ENCODE results near the gene PDPK1.
"Not testable (repeated sequence)": the region's sequence is repeated elsewhere in the genome, so short reads cannot be mapped to it uniquely, and the experiment has no call there.

The PDPK1 gene

GRCh38 chr16:2523801-2524231 lies 14.0 kb upstream of the PDPK1 start:
- no peak for DNase-seq (ENCODE audit: low read depth)

GRCh38 chr16:2524339-2524938 lies 13.4 kb upstream of the PDPK1 start:
- DNase-seq (ENCODE audit: low read depth): no peak

GRCh38 chr16:2526135-2526534 lies 11.7 kb upstream of the PDPK1 start:
- no peak for DNase-seq (ENCODE audit: low read depth)

GRCh38 chr16:2527071-2527783 lies 10.6 kb upstream of the PDPK1 start:
- DNase-seq (ENCODE audit: low read depth): no peak

GRCh38 chr16:2527784-2528100 lies 10.1 kb upstream of the PDPK1 start:
- DNase-seq (ENCODE audit: low read depth): no peak

- DNase-seq (ENCODE audit: low read depth): no peak
Observed at GRCh38 chr16:2528161-2529060, 9.4 kb upstream of the PDPK1 start.

- no peak for DNase-seq (ENCODE audit: low read depth)
Observed at GRCh38 chr16:2529061-2529931, 8.5 kb upstream of the PDPK1 start.

- DNase-seq (ENCODE audit: low read depth): no peak
Observed at GRCh38 chr16:2529961-2530628, 7.7 kb upstream of the PDPK1 start.

- no peak for DNase-seq (ENCODE audit: low read depth)
Observed at GRCh38 chr16:2530629-2531318, 7.0 kb upstream of the PDPK1 start.

GRCh38 chr16:2531371-2531695 lies 6.5 kb upstream of the PDPK1 start, which contains the start of gene CEMP1:
TSS of gene CEMP1 (minus strand) at chr16:2531408. CDS start at chr16:2531073, 335 bp downstream.
- DNase-seq (ENCODE audit: low read depth): no peak

- peak; percentile 97 for DNase-seq (ENCODE audit: low read depth)
Observed at GRCh38 chr16:2531696-2532493, 5.9 kb upstream of the PDPK1 start.

GRCh38 chr16:2532494-2533141 lies 5.2 kb upstream of the PDPK1 start:
- peak; percentile 44 for DNase-seq (ENCODE audit: low read depth)

GRCh38 chr16:2533142-2533755 lies 4.6 kb upstream of the PDPK1 start:
- DNase-seq (ENCODE audit: low read depth): not testable (repeated sequence)

GRCh38 chr16:2533912-2534311 lies 3.9 kb upstream of the PDPK1 start:
- no peak for DNase-seq (ENCODE audit: low read depth)

GRCh38 chr16:2534335-2534734 lies 3.5 kb upstream of the PDPK1 start:
- not testable (repeated sequence) for DNase-seq (ENCODE audit: low read depth)

GRCh38 chr16:2535625-2536013 lies 2.2 kb upstream of the PDPK1 start:
- DNase-seq (ENCODE audit: low read depth): peak; percentile 74

- not testable (repeated sequence) for DNase-seq (ENCODE audit: low read depth)
Observed at GRCh38 chr16:2539192-2539844, 1.5 kb downstream of the PDPK1 start.

GRCh38 chr16:2539845-2540458 lies 2.1 kb downstream of the PDPK1 start:
- not testable (repeated sequence) for DNase-seq (ENCODE audit: low read depth)
